H1 (cell line): ENCODE data around the gene RIPOR3. TPM values are rescaled to one million over a fixed set of nuclear protein-coding genes. Genes with fewer than 3 reads are reported as not detected.
A peak's percentile ranks its signal among the peaks of the same experiment; 100 is the strongest.

Experiments
- MAX ChIP-seq: IDR thresholded peaks from 2 replicates; pipeline ENCODE4 v1.6.1; 2012; ENCODE audit warnings: inconsistent platforms
- RFX5 ChIP-seq: IDR thresholded peaks from 2 replicates; pipeline ENCODE4 v1.6.1; 2011; ENCODE audit warnings: low read depth, low read length, improper control_type of control experiment, borderline replicate concordance
- TAF1 ChIP-seq: IDR thresholded peaks from 2 replicates; pipeline ENCODE4 v1.6.1; 2011; ENCODE audit warnings: mild to moderate bottlenecking, low read depth, low read length
- polyA plus RNA-seq, 7 experiments: library from polyadenylated mRNA; depleted of rRNA in 3 of 7; stranded (reverse) in 5 of 7; unstranded in 2 of 7; fragments of >200 nt in 5 of 7; fragments of 200-250 nt in 2 of 7; gene quantifications; 1 replicate in 5 of 7; 2 replicates in 1 of 7; 4 replicates in 1 of 7; pipeline versions ENCODE4 v1.2.1 to v1.2.3, GENCODE V29; 2011 to 2013; ENCODE audit warnings: missing spikeins in 2 of 7, mixed read lengths in 2 of 7
- total RNA-seq: library from RNA; stranded (reverse); fragmentation: NEBNext Ultra II Directional; extraction: Animal tissue kit (Norgen Biotek cat#: 25700); gene quantifications from 2 replicates; pipeline ENCODE4 v1.2.1, GENCODE V29; 2021
- TF ChIP-seq, protein P1 (sequence below): IDR thresholded peaks from 2 replicates; pipeline ENCODE4 v1.6.1; 2012; ENCODE audit warnings: low read length, inconsistent platforms

Gene RIPOR3
- total and polyA plus RNA-seq, 2 of the 8 experiments (the other 6 are each of a cell fraction or from before 2014, with no cell fraction given), result 3.6 to 4.5 TPM

DNA sequence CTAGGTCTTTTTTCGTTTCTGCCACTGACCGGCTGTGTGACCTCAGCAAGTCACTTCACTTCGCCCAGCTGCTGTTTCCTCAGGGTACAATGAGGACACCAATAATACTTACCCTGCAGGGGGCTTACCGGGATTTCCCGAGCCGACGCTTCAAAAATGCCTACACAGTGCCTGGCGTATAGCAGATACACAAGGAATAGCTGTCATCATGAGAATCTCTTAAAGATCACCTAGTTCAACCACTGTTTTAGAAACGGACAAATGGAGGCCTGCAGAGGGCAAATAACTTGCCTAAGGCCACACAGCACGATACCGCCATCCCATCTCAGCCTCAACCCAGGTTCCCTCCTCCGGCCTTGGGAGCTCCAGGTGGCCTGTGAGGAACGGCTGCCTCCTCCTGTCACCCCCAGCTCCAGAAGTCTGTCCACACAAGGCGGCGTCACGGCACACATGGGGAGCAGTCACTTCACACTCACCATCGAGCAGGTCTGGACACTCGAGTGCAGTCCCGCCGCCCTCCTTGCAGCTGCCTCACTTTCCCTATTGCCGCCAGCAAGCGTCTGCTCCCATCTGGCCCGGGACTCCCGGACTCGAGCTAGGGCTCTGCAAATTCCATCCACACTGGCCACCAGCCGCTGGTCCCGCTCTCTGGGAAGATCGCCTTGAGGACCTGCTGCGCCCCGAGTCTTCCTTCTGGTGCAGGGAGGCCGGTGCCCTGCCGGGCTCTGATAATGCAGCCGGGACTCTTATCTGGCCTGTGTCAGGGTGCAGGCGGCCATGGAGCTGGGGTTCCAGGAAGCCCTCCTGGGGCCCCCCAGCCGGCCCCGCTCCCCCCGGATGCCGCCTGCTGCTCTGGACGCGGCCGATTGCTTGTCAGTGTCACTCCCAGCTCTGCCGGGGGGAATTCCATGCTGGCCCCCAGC, at the start of gene RIPOR3 (continued):
- TF ChIP-seq MAX (peak; percentile 27; the same call in 1 of the 2 replicates), TAF1 (0 out of 2 replicates have a peak, but pooled peaks have one; percentile 11), RFX5 (no peak)
- TF ChIP-seq, protein P1, sequence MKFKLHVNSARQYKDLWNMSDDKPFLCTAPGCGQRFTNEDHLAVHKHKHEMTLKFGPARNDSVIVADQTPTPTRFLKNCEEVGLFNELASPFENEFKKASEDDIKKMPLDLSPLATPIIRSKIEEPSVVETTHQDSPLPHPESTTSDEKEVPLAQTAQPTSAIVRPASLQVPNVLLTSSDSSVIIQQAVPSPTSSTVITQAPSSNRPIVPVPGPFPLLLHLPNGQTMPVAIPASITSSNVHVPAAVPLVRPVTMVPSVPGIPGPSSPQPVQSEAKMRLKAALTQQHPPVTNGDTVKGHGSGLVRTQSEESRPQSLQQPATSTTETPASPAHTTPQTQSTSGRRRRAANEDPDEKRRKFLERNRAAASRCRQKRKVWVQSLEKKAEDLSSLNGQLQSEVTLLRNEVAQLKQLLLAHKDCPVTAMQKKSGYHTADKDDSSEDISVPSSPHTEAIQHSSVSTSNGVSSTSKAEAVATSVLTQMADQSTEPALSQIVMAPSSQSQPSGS, result no peak
